HEK293 (cell line): Measurements from ENCODE around the gene PARG.
"Not testable (repeated sequence)": the region's sequence is repeated elsewhere in the genome, so short reads cannot be mapped to it uniquely, and the experiment has no call there.

ENCODE experiments used
- EGR2 ChIP-seq: fragments of 450-650 bp; formaldehyde crosslinking; IDR thresholded peaks from 2 replicates; pipeline ENCODE4 v1.5.1; 2016; ENCODE audit warnings: low read depth, missing biosample characterization, missing genetic modification characterization
- IKZF3 ChIP-seq: fragments of 450-650 bp; IDR thresholded peaks from 2 replicates; pipeline ENCODE4 v1.5.0; 2018; ENCODE audit warnings: missing biosample characterization, mild to moderate bottlenecking, missing genetic modification characterization, moderate library complexity
- TCF7L2 ChIP-seq: IDR thresholded peaks from 2 replicates; pipeline ENCODE4 v1.6.1; 2011; ENCODE audit warnings: low read depth, mild to moderate bottlenecking, inconsistent platforms, low read length, moderate library complexity, borderline replicate concordance
- ZBTB21 ChIP-seq: fragments of 450-650 bp; formaldehyde crosslinking; IDR thresholded peaks from 2 replicates; pipeline ENCODE4 v1.5.1; 2017; ENCODE audit warnings: missing biosample characterization, missing genetic modification characterization
- ZNF121 ChIP-seq: fragments of 450-650 bp; formaldehyde crosslinking; IDR thresholded peaks from 2 replicates; pipeline ENCODE4 v1.5.1; 2016; ENCODE audit warnings: missing biosample characterization, missing genetic modification characterization
- ZNF157 ChIP-seq: fragments of 450-650 bp; formaldehyde crosslinking; IDR thresholded peaks from 2 replicates; pipeline ENCODE4 v1.5.1; 2016; ENCODE audit warnings: missing biosample characterization, missing genetic modification characterization
- ZNF274 ChIP-seq, 2 experiments: fragments of 200-500 bp in 1 of 2; fragments of 450-650 bp in 1 of 2; sonication (Bioruptor generic) in 1 of 2; formaldehyde crosslinking in 1 of 2; IDR thresholded peaks; 2 replicates each; pipeline versions ENCODE4 v1.5.1 to v1.6.1; 2014 to 2016; ENCODE audit warnings: borderline replicate concordance in 1 of 2, inconsistent platforms in 1 of 2, low read length in 1 of 2, missing biosample characterization in 1 of 2, missing genetic modification characterization in 1 of 2
- ZNF324 ChIP-seq: fragments of 450-650 bp; formaldehyde crosslinking; IDR thresholded peaks from 2 replicates; pipeline ENCODE4 v1.5.1; 2016; ENCODE audit warnings: missing biosample characterization, missing genetic modification characterization
- ZNF366 ChIP-seq: fragments of 450-650 bp; formaldehyde crosslinking; conservative IDR thresholded peaks from 2 replicates; pipeline ENCODE4 v1.5.1; 2016; ENCODE audit warnings: missing biosample characterization, missing genetic modification characterization
- ZNF473 ChIP-seq: fragments of 450-650 bp; formaldehyde crosslinking; IDR thresholded peaks from 2 replicates; pipeline ENCODE4 v1.5.1; 2017; ENCODE audit warnings: missing biosample characterization, missing genetic modification characterization
- ZNF785 ChIP-seq: fragments of 450-650 bp; formaldehyde crosslinking; IDR thresholded peaks from 2 replicates; pipeline ENCODE4 v1.5.1; 2016; ENCODE audit warnings: missing biosample characterization, missing genetic modification characterization
- TF ChIP-seq, protein P1 (sequence below): fragments of 450-650 bp; formaldehyde crosslinking; IDR thresholded peaks from 2 replicates; pipeline ENCODE4 v1.5.1; 2016; ENCODE audit warnings: missing biosample characterization, missing genetic modification characterization
- TF ChIP-seq, protein P2 (sequence below): fragments of 450-650 bp; formaldehyde crosslinking; IDR thresholded peaks from 2 replicates; pipeline ENCODE4 v1.5.1; 2016; ENCODE audit warnings: missing biosample characterization, missing genetic modification characterization

DNA sequence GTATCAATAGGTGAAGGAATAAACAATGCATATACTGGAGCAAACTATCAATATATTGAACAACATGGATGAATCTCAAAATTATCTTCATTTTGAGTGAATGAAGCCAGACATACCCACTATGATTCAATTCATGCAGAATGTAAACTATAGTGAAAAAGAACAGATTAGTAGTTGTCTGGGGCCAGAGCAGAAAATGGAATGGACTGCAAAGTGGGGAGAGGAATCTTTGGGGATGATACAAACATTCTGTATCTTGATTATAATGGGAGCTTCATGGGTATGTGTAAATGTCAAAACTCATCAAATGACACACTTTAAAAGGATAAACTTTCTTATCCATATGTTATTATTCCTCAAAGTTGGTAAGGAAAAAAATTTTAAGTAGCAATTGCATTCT, 23.9 kb downstream of the PARG start:
- TF ChIP-seq ZNF157; ZNF473 (tag by site-specific recombination); TCF7L2; ZNF785 (tag by site-specific recombination); ZNF366 (tag by site-specific recombination); EGR2 (tag by site-specific recombination); IKZF3 (tag by site-specific recombination); ZNF274 (IDR thresholded peaks at IDR 0.05; ENCODE audit: low read length); ZNF274 (tag by site-specific recombination; IDR thresholded peaks at IDR 0.05; ENCODE audit: borderline replicate concordance); ZNF324; ZNF121 (tag by site-specific recombination); ZBTB21: not testable (repeated sequence)
- TF ChIP-seq, protein P1, sequence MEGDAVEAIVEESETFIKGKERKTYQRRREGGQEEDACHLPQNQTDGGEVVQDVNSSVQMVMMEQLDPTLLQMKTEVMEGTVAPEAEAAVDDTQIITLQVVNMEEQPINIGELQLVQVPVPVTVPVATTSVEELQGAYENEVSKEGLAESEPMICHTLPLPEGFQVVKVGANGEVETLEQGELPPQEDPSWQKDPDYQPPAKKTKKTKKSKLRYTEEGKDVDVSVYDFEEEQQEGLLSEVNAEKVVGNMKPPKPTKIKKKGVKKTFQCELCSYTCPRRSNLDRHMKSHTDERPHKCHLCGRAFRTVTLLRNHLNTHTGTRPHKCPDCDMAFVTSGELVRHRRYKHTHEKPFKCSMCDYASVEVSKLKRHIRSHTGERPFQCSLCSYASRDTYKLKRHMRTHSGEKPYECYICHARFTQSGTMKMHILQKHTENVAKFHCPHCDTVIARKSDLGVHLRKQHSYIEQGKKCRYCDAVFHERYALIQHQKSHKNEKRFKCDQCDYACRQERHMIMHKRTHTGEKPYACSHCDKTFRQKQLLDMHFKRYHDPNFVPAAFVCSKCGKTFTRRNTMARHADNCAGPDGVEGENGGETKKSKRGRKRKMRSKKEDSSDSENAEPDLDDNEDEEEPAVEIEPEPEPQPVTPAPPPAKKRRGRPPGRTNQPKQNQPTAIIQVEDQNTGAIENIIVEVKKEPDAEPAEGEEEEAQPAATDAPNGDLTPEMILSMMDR (tag by site-specific recombination), result not testable (repeated sequence)
- TF ChIP-seq, protein P2, sequence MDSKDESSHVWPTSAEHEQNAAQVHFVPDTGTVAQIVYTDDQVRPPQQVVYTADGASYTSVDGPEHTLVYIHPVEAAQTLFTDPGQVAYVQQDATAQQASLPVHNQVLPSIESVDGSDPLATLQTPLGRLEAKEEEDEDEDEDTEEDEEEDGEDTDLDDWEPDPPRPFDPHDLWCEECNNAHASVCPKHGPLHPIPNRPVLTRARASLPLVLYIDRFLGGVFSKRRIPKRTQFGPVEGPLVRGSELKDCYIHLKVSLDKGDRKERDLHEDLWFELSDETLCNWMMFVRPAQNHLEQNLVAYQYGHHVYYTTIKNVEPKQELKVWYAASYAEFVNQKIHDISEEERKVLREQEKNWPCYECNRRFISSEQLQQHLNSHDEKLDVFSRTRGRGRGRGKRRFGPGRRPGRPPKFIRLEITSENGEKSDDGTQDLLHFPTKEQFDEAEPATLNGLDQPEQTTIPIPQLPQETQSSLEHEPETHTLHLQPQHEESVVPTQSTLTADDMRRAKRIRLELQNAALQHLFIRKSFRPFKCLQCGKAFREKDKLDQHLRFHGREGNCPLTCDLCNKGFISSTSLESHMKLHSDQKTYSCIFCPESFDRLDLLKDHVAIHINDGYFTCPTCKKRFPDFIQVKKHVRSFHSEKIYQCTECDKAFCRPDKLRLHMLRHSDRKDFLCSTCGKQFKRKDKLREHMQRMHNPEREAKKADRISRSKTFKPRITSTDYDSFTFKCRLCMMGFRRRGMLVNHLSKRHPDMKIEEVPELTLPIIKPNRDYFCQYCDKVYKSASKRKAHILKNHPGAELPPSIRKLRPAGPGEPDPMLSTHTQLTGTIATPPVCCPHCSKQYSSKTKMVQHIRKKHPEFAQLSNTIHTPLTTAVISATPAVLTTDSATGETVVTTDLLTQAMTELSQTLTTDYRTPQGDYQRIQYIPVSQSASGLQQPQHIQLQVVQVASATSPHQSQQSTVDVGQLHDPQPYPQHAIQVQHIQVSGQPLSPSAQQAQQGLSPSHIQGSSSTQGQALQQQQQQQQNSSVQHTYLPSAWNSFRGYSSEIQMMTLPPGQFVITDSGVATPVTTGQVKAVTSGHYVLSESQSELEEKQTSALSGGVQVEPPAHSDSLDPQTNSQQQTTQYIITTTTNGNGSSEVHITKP (tag by site-specific recombination), result not testable (repeated sequence)
